K562 (cell line): ENCODE data around the gene HOXC10. TPM values are rescaled to one million over a fixed set of nuclear protein-coding genes. Genes with fewer than 3 reads are reported as not detected.

Experiments used
- ATAC-seq: fragments of 200-7000 bp; cut with Tn5 transposase; 3 replicates; pipeline ENCODE4 v1.9.1; 2020; ENCODE audit warnings: moderate library complexity
- BruUV-seq: library from RNA; stranded (reverse); fragments of 400-500 nt; replicated peaks from 2 replicates; lab custom pipeline; 2021; lab: Mats Ljungman, UMichigan
- CTCF ChIA-PET: fragments of 300-600 bp; formaldehyde crosslinking; extraction: SDS; loops from one replicate; lab custom pipeline; 2021; ENCODE audit warnings: low intra/inter-chr PET ratio; lab: Yijun Ruan, JAX
- POLR2A ChIA-PET: fragments of 300-600, 350-650 bp; sonication (Branson Sonifier 250); formaldehyde crosslinking; extraction: SDS; loops from one replicate; lab custom pipeline; 2021; ENCODE audit warnings: antibody characterized with exemption, inconsistent platforms; lab: Yijun Ruan, JAX
- DNase-seq, 4 experiments: peaks; one replicate each; pipeline versions ENCODE4 v3.0.0 to v3.0.0-alpha.2; 2011 to 2018; ENCODE audit warnings: low spot score in 3 of 4, mixed read lengths in 3 of 4; ENCODE audit errors: extremely low read depth in 1 of 4
- FAIRE-seq: peaks from 2 replicates; lab custom pipeline; 2011; peaks lifted over from hg19 to GRCh38; lab: Jason Lieb, UNC
- H2AFZ ChIP-seq: 2 replicates; pipeline ENCODE4 v1.6.0; 2011; ENCODE audit warnings: low read depth, low read length, control low read depth, inconsistent platforms
- H3K27ac ChIP-seq: fragments of 200-600 bp; 3 replicates; pipeline ENCODE4 v1.8.0; 2011; ENCODE audit warnings: low read depth, mild to moderate bottlenecking, control low read depth, inconsistent platforms, low read length, moderate library complexity, mixed read lengths; ENCODE audit errors: extremely low read depth
- H3K27me3 ChIP-seq, 2 experiments: fragments of 300-600 bp in 1 of 2; 2 replicates in 1 of 2; 3 replicates in 1 of 2; pipeline versions ENCODE4 v1.6.0 to v1.8.0; 2011; ENCODE audit warnings: inconsistent platforms in 2 of 2, low read length in 2 of 2, mild to moderate bottlenecking in 1 of 2, mixed read lengths in 1 of 2, moderate library complexity in 1 of 2; ENCODE audit not compliant: control insufficient read depth in 2 of 2, insufficient read depth in 2 of 2
- H3K36me3 ChIP-seq: fragments of 300-600 bp; 3 replicates; pipeline ENCODE4 v1.8.0; 2011; ENCODE audit warnings: mild to moderate bottlenecking, low read length, inconsistent platforms; ENCODE audit not compliant: control insufficient read depth, insufficient read depth
- H3K4me1 ChIP-seq, 2 experiments: fragments of 200-600 bp in 1 of 2; replicated peaks in 1 of 2; 2 replicates in 1 of 2; 3 replicates in 1 of 2; pipeline versions ENCODE4 v1.5.1 to v1.8.0; 2011; ENCODE audit warnings: inconsistent platforms in 2 of 2, low read length in 2 of 2, mild to moderate bottlenecking in 1 of 2, mixed read lengths in 1 of 2, moderate library complexity in 1 of 2; ENCODE audit not compliant: control insufficient read depth in 2 of 2, insufficient read depth in 2 of 2
- H3K4me2 ChIP-seq: 2 replicates; pipeline ENCODE4 v1.6.1; 2011; ENCODE audit warnings: low read length, control low read depth, inconsistent platforms, mixed read lengths; ENCODE audit not compliant: insufficient read depth
- H3K4me3 ChIP-seq: fragments of 200-600 bp; sonication (generic), shearing (Covaris generic); 2 replicates; pipeline ENCODE4 v1.5.1; 2016; ENCODE audit warnings: control low read depth, inconsistent platforms
- H3K79me2 ChIP-seq: fragments of 200-600 bp; 3 replicates; pipeline ENCODE4 v1.8.0; 2011; ENCODE audit warnings: low read length, inconsistent platforms; ENCODE audit not compliant: control insufficient read depth, insufficient read depth
- H3K9ac ChIP-seq, 2 experiments: 2 replicates each; pipeline versions ENCODE4 v1.6.0 to v1.6.1; 2011; ENCODE audit warnings: low read depth in 2 of 2, low read length in 2 of 2, control low read depth in 1 of 2, inconsistent platforms in 1 of 2, mild to moderate bottlenecking in 1 of 2, mixed read lengths in 1 of 2; ENCODE audit not compliant: insufficient read depth in 1 of 2
- H3K9me1 ChIP-seq: one replicate; pipeline ENCODE4 v1.6.0; 2011; ENCODE audit warnings: inconsistent platforms, mild to moderate bottlenecking, low read length, moderate library complexity; ENCODE audit not compliant: control insufficient read depth, insufficient read depth
- H3K9me3 ChIP-seq: replicated peaks from 2 replicates; pipeline ENCODE4 v1.5.1; 2011; ENCODE audit warnings: low read depth, low read length, inconsistent platforms; ENCODE audit not compliant: control insufficient read depth, insufficient read depth
- H4K20me1 ChIP-seq: replicated peaks from 2 replicates; pipeline ENCODE4 v1.6.1; 2011; ENCODE audit warnings: low read length, inconsistent platforms, mixed read lengths; ENCODE audit not compliant: control insufficient read depth, insufficient read depth
- CBX5 ChIP-seq: IDR thresholded peaks from 2 replicates; pipeline ENCODE4 v1.6.1; 2014; ENCODE audit warnings: low read depth, borderline replicate concordance
- FOXK2 ChIP-seq, 2 experiments: fragments of 450-650 bp; IDR thresholded peaks in 1 of 2; conservative IDR thresholded peaks in 1 of 2; 2 replicates each; pipeline ENCODE4 v1.6.1; 2016; ENCODE audit warnings: low read depth in 2 of 2, mild to moderate bottlenecking in 1 of 2
- NFE2 ChIP-seq: IDR thresholded peaks from 2 replicates; pipeline ENCODE4 v1.6.1; 2014; ENCODE audit warnings: antibody characterized with exemption, low read depth
- NR0B1 ChIP-seq: fragments of 450-650 bp; IDR thresholded peaks from one replicate; pipeline ENCODE4 v1.6.1; 2018; ENCODE audit warnings: mild to moderate bottlenecking, moderate library complexity; ENCODE audit not compliant: partially characterized antibody
- OTX1 ChIP-seq: fragments of 450-650 bp; formaldehyde crosslinking; IDR thresholded peaks from 2 replicates; pipeline ENCODE4 v1.4.0; 2022; ENCODE audit warnings: mild to moderate bottlenecking
- POU5F1 ChIP-seq: fragments of 150-350 bp; IDR thresholded peaks from 2 replicates; pipeline ENCODE4 v1.6.1; 2014; ENCODE audit warnings: borderline replicate concordance, low read length, low read depth, mild to moderate bottlenecking; ENCODE audit not compliant: partially characterized antibody
- RAD21 ChIP-seq, 2 experiments: fragments of 250-450 bp in 1 of 2; fragments of 450-650 bp in 1 of 2; sonication (Bioruptor Pico) in 1 of 2; formaldehyde crosslinking in 1 of 2; IDR thresholded peaks in 1 of 2; conservative IDR thresholded peaks in 1 of 2; 2 replicates each; pipeline versions ENCODE4 v1.4.0 to v1.8.0; 2020 to 2022; ENCODE audit warnings: mild to moderate bottlenecking in 2 of 2, moderate library complexity in 1 of 2
- RFX5 ChIP-seq: IDR thresholded peaks from 2 replicates; pipeline ENCODE4 v1.6.1; 2011; ENCODE audit warnings: low read depth, mild to moderate bottlenecking, improper control_type of control experiment, low read length
- SMC3 ChIP-seq: conservative IDR thresholded peaks from 2 replicates; pipeline ENCODE4 v1.6.1; 2011; ENCODE audit warnings: low read depth, low read length, improper control_type of control experiment; ENCODE audit not compliant: insufficient read depth
- STAT5B ChIP-seq: fragments of 250-450 bp; sonication (Bioruptor Pico); IDR thresholded peaks from 2 replicates; pipeline ENCODE4 v1.8.0; 2021; ENCODE audit warnings: mild to moderate bottlenecking, inconsistent platforms
- VEZF1 ChIP-seq: fragments of 200-800 bp; sonication (Bioruptor generic); IDR thresholded peaks from 2 replicates; pipeline ENCODE4 v1.6.1; 2017; ENCODE audit warnings: missing genetic modification characterization, missing compliant biosample characterization
- ZNF24 ChIP-seq: fragments of 450-650 bp; IDR thresholded peaks from 2 replicates; pipeline ENCODE4 v1.6.1; 2016
- ZNF347 ChIP-seq: fragments of 450-650 bp; formaldehyde crosslinking; IDR thresholded peaks from 2 replicates; pipeline ENCODE4 v1.4.0; 2020; ENCODE audit warnings: low read depth, mild to moderate bottlenecking, moderate library complexity
- ZNF699 ChIP-seq: fragments of 250-450 bp; sonication (Bioruptor Pico); IDR thresholded peaks from 2 replicates; pipeline ENCODE4 v1.8.0; 2021; ENCODE audit warnings: mild to moderate bottlenecking, moderate library complexity; ENCODE audit not compliant: insufficient replicate concordance
- WGBS: fragments of 100-300 bp; shearing (Covaris generic); methylation state at CpG from one replicate; pipeline ENCODE4 v1.1.6; 2016; ENCODE audit warnings: low coverage, mixed read lengths; ENCODE audit not compliant: insufficient coverage; ENCODE audit errors: missing lambda C conversion rate; 5-methylcytosine and 5-hydroxymethylcytosine counted together
- in situ Hi-C: fragments of 300-500 bp; cut with MboI; formaldehyde crosslinking; loops from 4 replicates; pipeline ENCODE4 v1.15.0; 2018; ENCODE audit warnings: inconsistent platforms, mixed read lengths
- intact Hi-C: fragments of 100-400 bp; cut with micrococcal nuclease; formaldehyde crosslinking; loops from 2 replicates; pipeline ENCODE4 v1.14.2; 2022
- polyA plus RNA-seq, 8 experiments: library from polyadenylated mRNA; depleted of rRNA in 4 of 8; stranded (reverse) in 5 of 8; unstranded in 3 of 8; fragments of >200 nt; fragmentation: Nextera tagmentation in 2 of 8; fragmentation: Illumina TruSeq in 1 of 8; extraction: Ambion mirVana in 2 of 8; extraction: Trizol in 1 of 8; gene quantifications; 2 replicates each; pipeline versions ENCODE4 v1.2.1 to v1.2.3, GENCODE V29; 2011 to 2014; ENCODE audit warnings: inconsistent platforms in 1 of 8, missing spikeins in 1 of 8
- total RNA-seq, 7 experiments: library from RNA; depleted of rRNA in 6 of 7; stranded (reverse); fragments of >200 nt in 6 of 7; fragmentation: Illumina TruSeq in 2 of 7; extraction: Trizol in 2 of 7; gene quantifications; 2 replicates each; pipeline versions ENCODE4 v1.2.1 to v1.2.3, GENCODE V29; 2011 to 2021; ENCODE audit warnings: low replicate concordance in 1 of 7

HOXC10 gene
- total and polyA plus RNA-seq, 9 of the 15 experiments (the other 6 are each of a cell fraction or from before 2014, with no cell fraction given), result 0.13 to 0.77 (median 0.35) TPM; not detected in 2

DNA sequence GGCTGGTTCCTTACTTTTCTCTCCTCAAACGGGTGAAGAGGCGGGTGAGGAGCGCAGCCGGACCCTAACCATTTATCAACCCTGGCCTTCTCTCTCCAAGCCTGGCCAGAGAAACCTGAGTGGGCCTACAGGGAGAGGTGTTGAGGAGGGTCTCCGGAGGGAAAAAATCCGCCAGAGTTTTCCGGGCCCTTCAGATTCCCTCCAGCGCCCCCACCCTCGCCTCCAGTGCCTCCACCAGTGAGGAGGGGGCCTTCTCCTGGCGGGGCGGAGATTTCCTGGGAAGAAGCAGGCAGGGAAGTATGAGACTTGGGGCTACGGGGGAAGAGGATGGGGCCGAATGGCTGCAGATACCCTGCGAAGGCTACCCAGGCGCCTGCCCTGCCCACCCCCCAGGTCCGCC, 46.5 kb downstream of the HOXC10 start:
- Histone ChIP-seq H3K4me1 (peaks cover 0 to 25% of the 10 kb centered on the region in 2 experiments; a peak in 2 of 5 replicates), H3K79me2 (no peaks in the 10 kb centered on the region), H3K27ac (no peak overlapping the region), H3K9me3 (no peaks in the 10 kb centered on the region), H3K4me3 (no peak overlapping the region), H2AFZ (no peak overlapping the region), H3K9me1 (no peaks in the 10 kb centered on the region), H3K9ac (no peak overlapping the region), H3K36me3 (peaks cover 2% of the 10 kb centered on the region; the same call in 1 of the 3 replicates), H3K27me3 (no peaks in the 10 kb centered on the region), H3K4me2 (no peak overlapping the region), H4K20me1 (no peaks in the 10 kb centered on the region)
- CTCF ChIA-PET, result interaction anchor here (1.4 to 2.6 kb wide), 3 partner anchors 106 to 176 kb away, joined by 4 to 36 read pairs (median 17); no protein-coding TSS in a partner anchor
- 59% methylated on average over 10 of the region's 16 CpGs for WGBS
- DNase-seq, result no peak
- no TSS peak for BruUV-seq
- in situ Hi-C loops (no loop called here), intact Hi-C loops (no loop called here)
- TF ChIP-seq ZNF699 (CRISPR knock-in tag) (no peak), ZNF347 (CRISPR knock-in tag) (no peak), NFE2 (no peak), RFX5 (no peak), CBX5 (no peak), VEZF1 (CRISPR knock-in tag) (no peak), OTX1 (no peak), STAT5B (CRISPR knock-in tag) (no peak), RAD21 (CRISPR knock-in tag; conservative IDR thresholded peaks at IDR 0.05 in 1 of 2, IDR thresholded peaks at IDR 0.05 in 1 of 2) (no peak), ZNF24 (no peak), POU5F1 (no peak), SMC3 (no peak), FOXK2 (conservative IDR thresholded peaks at IDR 0.05 in 1 of 2, IDR thresholded peaks at IDR 0.05 in 1 of 2; ENCODE audit: low read depth in 2 of 2) (no peak), NR0B1 (no peak)
- ATAC-seq, result no peak
- POLR2A ChIA-PET, result interaction anchor here (0.8 to 1.0 kb wide), 2 partner anchors 8 to 165 kb away, joined by 4 to 5 read pairs; no protein-coding TSS in a partner anchor
- FAIRE-seq, result no peak
